ENCODE results near the gene DUSP1. TPM values are rescaled to one million over a fixed set of nuclear protein-coding genes. Genes with fewer than 3 reads are reported as not detected.
A peak's percentile ranks its signal among the peaks of the same experiment; 100 is the strongest.
"Not testable (repeated sequence)": the region's sequence is repeated elsewhere in the genome, so short reads cannot be mapped to it uniquely, and the experiment has no call there.

Gene DUSP1
- total RNA-seq: 122 TPM
- long read RNA-seq, transcript DUSP1-201 (4 exons, 2,019 nt): major isoform, 425 of 443 reads
- long read RNA-seq, partial matches to known transcripts: 6 of 443 reads
- long read RNA-seq, other reads (novel, unspliced or antisense): 12 of 443 reads

GRCh38 chr5:172770675-172771438 lies at the start of gene DUSP1:
Gene DUSP1 (minus strand): TSS chr5:172771195. CDS start chr5:172770952, 243 bp downstream.
- peak; percentile 73 for ATAC-seq (ENCODE audit: poor library complexity)
- DNase-seq: peak; percentile 100
- intact Hi-C loops (cut with DNase I): loop anchor here (2.0 to 10.0 kb wide), 2 partner anchors 52 to 134 kb away; no protein-coding TSS in a partner anchor

GRCh38 chr5:172820046-172820767 lies 49.2 kb upstream of the DUSP1 start:
- intact Hi-C loops (cut with DNase I): no loop called here
- ATAC-seq (ENCODE audit: poor library complexity) (no peak), DNase-seq (no peak)

GRCh38 chr5:172819569-172819968 lies 48.6 kb upstream of the DUSP1 start:
- intact Hi-C loops (cut with DNase I): no loop called here
- no peak for ATAC-seq (ENCODE audit: poor library complexity)
- DNase-seq: no peak

- intact Hi-C loops (cut with DNase I): no loop called here
- ATAC-seq (ENCODE audit: poor library complexity) (no peak), DNase-seq (no peak)
These were observed 47.1 kb upstream of the DUSP1 start for GRCh38 chr5:172818081-172818480.

- intact Hi-C loops (cut with DNase I): no loop called here
- ATAC-seq (ENCODE audit: poor library complexity) (no peak), DNase-seq (no peak)
These were observed 46.7 kb upstream of the DUSP1 start for GRCh38 chr5:172817664-172818063.

GRCh38 chr5:172816925-172817562 lies 46.0 kb upstream of the DUSP1 start:
- intact Hi-C loops (cut with DNase I): no loop called here
- ATAC-seq (ENCODE audit: poor library complexity) (no peak), DNase-seq (no peak)

GRCh38 chr5:172815631-172816030 lies 44.6 kb upstream of the DUSP1 start:
- no peak for DNase-seq
- intact Hi-C loops (cut with DNase I): no loop called here

GRCh38 chr5:172810996-172811395 lies 40.0 kb upstream of the DUSP1 start:
- intact Hi-C loops (cut with DNase I); ATAC-seq (ENCODE audit: poor library complexity); DNase-seq: not testable (repeated sequence)

More at GRCh38 chr5:172815631-172816030, 44.6 kb upstream of the DUSP1 start:
- ATAC-seq (ENCODE audit: poor library complexity): no peak

- intact Hi-C loops (cut with DNase I): no loop called here
- ATAC-seq (ENCODE audit: poor library complexity) (no peak), DNase-seq (no peak)
These were observed 38.8 kb upstream of the DUSP1 start for GRCh38 chr5:172809774-172810173.

- DNase-seq (no peak), ATAC-seq (ENCODE audit: poor library complexity) (no peak)
- intact Hi-C loops (cut with DNase I): no loop called here
These were observed 36.8 kb upstream of the DUSP1 start for GRCh38 chr5:172807766-172808311.

GRCh38 chr5:172806897-172807672 lies 36.1 kb upstream of the DUSP1 start:
- intact Hi-C loops (cut with DNase I): no loop called here

GRCh38 chr5:172805736-172806255 lies 34.8 kb upstream of the DUSP1 start:
- intact Hi-C loops (cut with DNase I): no loop called here
- DNase-seq (peak; percentile 56), ATAC-seq (ENCODE audit: poor library complexity) (no peak)

More at GRCh38 chr5:172806897-172807672, 36.1 kb upstream of the DUSP1 start:
- ATAC-seq (ENCODE audit: poor library complexity): peak; percentile 96
- DNase-seq: peak; percentile 92

GRCh38 chr5:172805018-172805683 lies 34.2 kb upstream of the DUSP1 start:
- DNase-seq: no peak
- intact Hi-C loops (cut with DNase I): no loop called here
- ATAC-seq (ENCODE audit: poor library complexity): no peak

GRCh38 chr5:172802567-172803176 lies 31.7 kb upstream of the DUSP1 start:
- DNase-seq (no peak), ATAC-seq (ENCODE audit: poor library complexity) (no peak)

GRCh38 chr5:172802112-172802511 lies 31.1 kb upstream of the DUSP1 start:
- ATAC-seq (ENCODE audit: poor library complexity) (no peak), DNase-seq (no peak)
- intact Hi-C loops (cut with DNase I): no loop called here

More at GRCh38 chr5:172802567-172803176, 31.7 kb upstream of the DUSP1 start:
- intact Hi-C loops (cut with DNase I): no loop called here

- no peak for DNase-seq
- ATAC-seq (ENCODE audit: poor library complexity): no peak
- intact Hi-C loops (cut with DNase I): no loop called here
These were observed 30.2 kb upstream of the DUSP1 start for GRCh38 chr5:172801179-172801671.

- peak; percentile 42 for ATAC-seq (ENCODE audit: poor library complexity)
- intact Hi-C loops (cut with DNase I): no loop called here
- DNase-seq: peak; percentile 86
These were observed 29.1 kb upstream of the DUSP1 start for GRCh38 chr5:172800088-172800551.

Measured in Right ventricle myocardium superior (tissue), 1 donor.